ENCODE data around the gene KRT76.

KRT76 gene

GRCh38 chr12:52799505-52800211 lies 22.5 kb upstream of the KRT76 start:
- no peak overlapping the region for H3K4me2 ChIP-seq
- H2AFZ ChIP-seq (ENCODE audit: low read depth) = no peak overlapping the region
- peaks cover 12% of the 10 kb centered on the region; the same call in 1 of the 2 replicates for H3K27me3 ChIP-seq (ENCODE audit: insufficient read depth, low read depth)
- no peak overlapping the region for H3K27ac ChIP-seq
- no peaks in the 10 kb centered on the region for H3K4me1 ChIP-seq (ENCODE audit: low read depth, poor library complexity, severe bottlenecking)
- no peaks in the 10 kb centered on the region for H3K79me2 ChIP-seq (ENCODE audit: insufficient read depth, low read depth)
- no peaks in the 10 kb centered on the region for H4K20me1 ChIP-seq (ENCODE audit: insufficient read depth)
- no peak overlapping the region for H3K9ac ChIP-seq
- no peak for TF ChIP-seq CTCF (conservative IDR thresholded peaks at IDR 0.05; ENCODE audit: low read depth, low read length)
- no peaks in the 10 kb centered on the region for H3K36me3 ChIP-seq (ENCODE audit: insufficient read depth)
- no peak overlapping the region for H3K4me3 ChIP-seq (IDR thresholded peaks at IDR 0.05; ENCODE audit: insufficient read depth, low read depth, low read length)

GRCh38 chr12:52798671-52799504 lies 21.7 kb upstream of the KRT76 start:
- no peaks in the 10 kb centered on the region for H4K20me1 ChIP-seq (ENCODE audit: insufficient read depth)
- no peak overlapping the region for H2AFZ ChIP-seq (ENCODE audit: low read depth)
- H3K4me1 ChIP-seq (ENCODE audit: low read depth, poor library complexity, severe bottlenecking) = peaks cover 7% of the 10 kb centered on the region
- H3K27me3 ChIP-seq (ENCODE audit: insufficient read depth, low read depth) = peaks cover 14% of the 10 kb centered on the region; the same call in 1 of the 2 replicates
- no peaks in the 10 kb centered on the region for H3K36me3 ChIP-seq (ENCODE audit: insufficient read depth)
- no peak overlapping the region for H3K4me2 ChIP-seq
- H3K79me2 ChIP-seq (ENCODE audit: insufficient read depth, low read depth) = no peaks in the 10 kb centered on the region
- TF ChIP-seq CTCF (conservative IDR thresholded peaks at IDR 0.05; ENCODE audit: low read depth, low read length) = no peak
- H3K27ac ChIP-seq = no peak overlapping the region
- H3K9ac ChIP-seq = no peak overlapping the region
- no peak overlapping the region for H3K4me3 ChIP-seq (IDR thresholded peaks at IDR 0.05; ENCODE audit: insufficient read depth, low read depth, low read length)

- no peak overlapping the region for H3K27ac ChIP-seq
- H3K4me2 ChIP-seq = no peak overlapping the region
- H2AFZ ChIP-seq (ENCODE audit: low read depth) = no peak overlapping the region
Measured at GRCh38 chr12:52798003-52798670, 21.0 kb upstream of the KRT76 start.

More at GRCh38 chr12:52798003-52798670, 21.0 kb upstream of the KRT76 start:
- TF ChIP-seq CTCF (conservative IDR thresholded peaks at IDR 0.05; ENCODE audit: low read depth, low read length) = no peak
- Histone ChIP-seq H3K36me3 (ENCODE audit: insufficient read depth) (no peaks in the 10 kb centered on the region), H3K9ac (no peak overlapping the region), H4K20me1 (ENCODE audit: insufficient read depth) (no peaks in the 10 kb centered on the region), H3K4me3 (IDR thresholded peaks at IDR 0.05; ENCODE audit: insufficient read depth, low read depth, low read length) (no peak overlapping the region), H3K27me3 (ENCODE audit: insufficient read depth, low read depth) (peaks cover 14% of the 10 kb centered on the region; the same call in 1 of the 2 replicates), H3K4me1 (ENCODE audit: low read depth, poor library complexity, severe bottlenecking) (peaks cover 15% of the 10 kb centered on the region), H3K79me2 (ENCODE audit: insufficient read depth, low read depth) (no peaks in the 10 kb centered on the region)

All from KMS-11 (cell line).